Neural progenitor cell (in vitro differentiated cells): ENCODE results near the gene ISM2. TPM values are rescaled to one million over a fixed set of nuclear protein-coding genes. Genes with fewer than 3 reads are reported as not detected.

Experiments used
- DNase-seq: peaks from one replicate; pipeline ENCODE4 v3.0.0-alpha.2; 2016; ENCODE audit warnings: low spot score
- H2AFZ ChIP-seq: fragments of 200-600 bp; sonication (generic); replicated peaks from 2 replicates; pipeline ENCODE4 v1.6.1; 2016; ENCODE audit warnings: antibody characterized with exemption
- H3F3A ChIP-seq: fragments of 200-600 bp; sonication (generic); 2 replicates; pipeline ENCODE4 v1.6.1; 2016; ENCODE audit warnings: antibody characterized with exemption, low read depth
- H3K27ac ChIP-seq: fragments of 200-600 bp; sonication (generic); 2 replicates; pipeline ENCODE4 v1.5.1; 2016; ENCODE audit warnings: mild to moderate bottlenecking
- H3K27me3 ChIP-seq: fragments of 200-600 bp; sonication (generic); 2 replicates; pipeline ENCODE4 v1.6.1; 2016; ENCODE audit warnings: mild to moderate bottlenecking, moderate library complexity
- H3K36me3 ChIP-seq: fragments of 200-600 bp; sonication (generic); 2 replicates; pipeline ENCODE4 v1.5.1; 2016
- H3K4me1 ChIP-seq: fragments of 200-600 bp; sonication (generic); 2 replicates; pipeline ENCODE4 v1.6.1; 2016; ENCODE audit warnings: mixed run types
- H3K4me2 ChIP-seq: fragments of 200-600 bp; sonication (generic); 2 replicates; pipeline ENCODE4 v1.6.1; 2016
- H3K4me3 ChIP-seq: fragments of 200-600 bp; sonication (generic); 2 replicates; pipeline ENCODE4 v1.5.1; 2016
- H3K79me2 ChIP-seq: fragments of 200-600 bp; sonication (generic); 2 replicates; pipeline ENCODE4 v1.6.1; 2016; ENCODE audit warnings: low read depth
- H3K9ac ChIP-seq: fragments of 200-600 bp; sonication (generic); 2 replicates; pipeline ENCODE4 v1.6.1; 2016
- H3K9me3 ChIP-seq: fragments of 200-600 bp; sonication (generic); 2 replicates; pipeline ENCODE4 v1.5.1; 2016; ENCODE audit warnings: low read depth
- H4K20me1 ChIP-seq: fragments of 200-600 bp; sonication (generic); 2 replicates; pipeline ENCODE4 v1.6.1; 2016; ENCODE audit warnings: low read depth
- H3K27ac Mint-ChIP-seq: 3 replicates; pipeline ENCODE4 v1.8.0; 2021; ENCODE audit warnings: mixed read lengths
- H3K27me3 Mint-ChIP-seq: 2 replicates; pipeline ENCODE4 v1.8.0; 2022; ENCODE audit warnings: low read depth, mild to moderate bottlenecking, inconsistent platforms, moderate library complexity, mixed read lengths; ENCODE audit not compliant: insufficient read depth
- H3K36me3 Mint-ChIP-seq: 3 replicates; pipeline ENCODE4 v1.8.0; 2021; ENCODE audit warnings: mixed read lengths
- H3K4me1 Mint-ChIP-seq: 3 replicates; pipeline ENCODE4 v1.8.0; 2021; ENCODE audit warnings: mixed read lengths
- H3K4me3 Mint-ChIP-seq: 3 replicates; pipeline ENCODE4 v1.8.0; 2021; ENCODE audit warnings: mild to moderate bottlenecking, moderate library complexity, mixed read lengths
- H3K9me3 Mint-ChIP-seq: 3 replicates; pipeline ENCODE4 v1.8.0; 2020; ENCODE audit warnings: mixed read lengths
- CTCF ChIP-seq: fragments of 200-600 bp; sonication (generic); IDR thresholded peaks from 2 replicates; pipeline ENCODE4 v1.5.1; 2017; ENCODE audit warnings: antibody characterized with exemption, mild to moderate bottlenecking
- EZH2 ChIP-seq: fragments of 200-600 bp; sonication (generic); IDR thresholded peaks from 2 replicates; pipeline ENCODE4 v1.6.1; 2017; ENCODE audit warnings: antibody characterized with exemption, mild to moderate bottlenecking, moderate library complexity
- EZH2phosphoT487 ChIP-seq: fragments of 200-600 bp; sonication (generic); IDR thresholded peaks from 2 replicates; pipeline ENCODE4 v1.6.1; 2017; ENCODE audit warnings: antibody characterized with exemption
- total RNA-seq: library from RNA; depleted of rRNA; stranded (reverse); fragments of >200 nt; gene quantifications from 2 replicates; pipeline ENCODE4 v1.2.3, GENCODE V29; 2015; ENCODE audit warnings: low replicate concordance

The ISM2 gene
- total RNA-seq, 1 donor from 2014 or later = 0.07 TPM

- Mint-ChIP-seq H3K4me1 (no peaks in the 10 kb centered on the region), H3K27me3 (peaks cover 5% of the 10 kb centered on the region), H3K9me3 (no peaks in the 10 kb centered on the region), H3K27ac (no peak overlapping the region), H3K4me3 (no peak overlapping the region), H3K36me3 (peaks cover 24% of the 10 kb centered on the region)
- H3K4me3 ChIP-seq = no peak overlapping the region
- no peak overlapping the region for H3K4me2 ChIP-seq
- H3K4me1 ChIP-seq = peaks cover 2% of the 10 kb centered on the region
- H3K9me3 ChIP-seq = no peaks in the 10 kb centered on the region
- H3F3A ChIP-seq = peaks cover 9% of the 10 kb centered on the region
- no peak overlapping the region for H3K9ac ChIP-seq
- no peaks in the 10 kb centered on the region for H3K27me3 ChIP-seq
- peaks cover 4% of the 10 kb centered on the region for H3K36me3 ChIP-seq
- H4K20me1 ChIP-seq = no peaks in the 10 kb centered on the region
- no peak for DNase-seq
- peak overlapping the region; percentile 29 for H3K27ac ChIP-seq
- no peak for TF ChIP-seq EZH2phosphoT487
- TF ChIP-seq EZH2 = no peak
- TF ChIP-seq CTCF = no peak
- H3K79me2 ChIP-seq = no peaks in the 10 kb centered on the region
- H2AFZ ChIP-seq = no peak overlapping the region
Measured at GRCh38 chr14:77469539-77469938, 29.1 kb downstream of the ISM2 start.

- Histone ChIP-seq H3K36me3 (peaks cover 4% of the 10 kb centered on the region), H3K27ac (peak overlapping the region; percentile 29)
Measured at GRCh38 chr14:77469067-77469505, 29.5 kb downstream of the ISM2 start.

GRCh38 chr14:77467801-77468200 is 30.8 kb downstream of the ISM2 start:
- H3K27me3 ChIP-seq = no peaks in the 10 kb centered on the region
- peaks cover 4% of the 10 kb centered on the region for H3K36me3 ChIP-seq
- no peak overlapping the region for H2AFZ ChIP-seq
- H3F3A ChIP-seq = peaks cover 9% of the 10 kb centered on the region
- H3K27ac Mint-ChIP-seq = no peak overlapping the region
- no peak overlapping the region for H3K4me3 Mint-ChIP-seq
- H3K27me3 Mint-ChIP-seq = no peaks in the 10 kb centered on the region
- H3K4me1 Mint-ChIP-seq = no peaks in the 10 kb centered on the region
- H3K4me1 ChIP-seq = peaks cover 2% of the 10 kb centered on the region
- no peak overlapping the region for H3K9ac ChIP-seq
- H3K9me3 ChIP-seq = no peaks in the 10 kb centered on the region
- H3K27ac ChIP-seq = no peak overlapping the region
- no peaks in the 10 kb centered on the region for H3K79me2 ChIP-seq
- TF ChIP-seq EZH2phosphoT487 (no peak), EZH2 (no peak), CTCF (no peak)
- peaks cover 29% of the 10 kb centered on the region for H3K36me3 Mint-ChIP-seq
- DNase-seq = no peak
- no peak overlapping the region for H3K4me3 ChIP-seq
- H4K20me1 ChIP-seq = no peaks in the 10 kb centered on the region
- no peaks in the 10 kb centered on the region for H3K9me3 Mint-ChIP-seq
- no peak overlapping the region for H3K4me2 ChIP-seq

More at GRCh38 chr14:77469067-77469505, 29.5 kb downstream of the ISM2 start:
- no peaks in the 10 kb centered on the region for H3K27me3 ChIP-seq
- H3K4me1 Mint-ChIP-seq = no peaks in the 10 kb centered on the region
- no peak overlapping the region for H3K27ac Mint-ChIP-seq
- H3K27me3 Mint-ChIP-seq = peaks cover 1% of the 10 kb centered on the region
- H3K4me3 ChIP-seq = no peak overlapping the region
- no peaks in the 10 kb centered on the region for H3K9me3 ChIP-seq
- no peak overlapping the region for H3K4me2 ChIP-seq
- no peak for TF ChIP-seq EZH2
- TF ChIP-seq EZH2phosphoT487 = no peak
- no peak for TF ChIP-seq CTCF
- peaks cover 9% of the 10 kb centered on the region for H3F3A ChIP-seq
- no peak overlapping the region for H2AFZ ChIP-seq
- no peaks in the 10 kb centered on the region for H3K9me3 Mint-ChIP-seq
- no peaks in the 10 kb centered on the region for H3K79me2 ChIP-seq
- no peaks in the 10 kb centered on the region for H4K20me1 ChIP-seq
- H3K36me3 Mint-ChIP-seq = peaks cover 24% of the 10 kb centered on the region
- H3K4me3 Mint-ChIP-seq = peak overlapping the region; percentile 28
- H3K9ac ChIP-seq = no peak overlapping the region
- DNase-seq = no peak
- peaks cover 2% of the 10 kb centered on the region for H3K4me1 ChIP-seq
